IPS DF 4.7 (cell line): Measurements from ENCODE around the gene ZNF747.

Experiments used
- DNase-seq: peaks from one replicate; pipeline ENCODE4 v3.0.0-alpha.2; 2013; ENCODE audit warnings: low spot score; ENCODE audit errors: extremely low read depth

The ZNF747 gene

DNA sequence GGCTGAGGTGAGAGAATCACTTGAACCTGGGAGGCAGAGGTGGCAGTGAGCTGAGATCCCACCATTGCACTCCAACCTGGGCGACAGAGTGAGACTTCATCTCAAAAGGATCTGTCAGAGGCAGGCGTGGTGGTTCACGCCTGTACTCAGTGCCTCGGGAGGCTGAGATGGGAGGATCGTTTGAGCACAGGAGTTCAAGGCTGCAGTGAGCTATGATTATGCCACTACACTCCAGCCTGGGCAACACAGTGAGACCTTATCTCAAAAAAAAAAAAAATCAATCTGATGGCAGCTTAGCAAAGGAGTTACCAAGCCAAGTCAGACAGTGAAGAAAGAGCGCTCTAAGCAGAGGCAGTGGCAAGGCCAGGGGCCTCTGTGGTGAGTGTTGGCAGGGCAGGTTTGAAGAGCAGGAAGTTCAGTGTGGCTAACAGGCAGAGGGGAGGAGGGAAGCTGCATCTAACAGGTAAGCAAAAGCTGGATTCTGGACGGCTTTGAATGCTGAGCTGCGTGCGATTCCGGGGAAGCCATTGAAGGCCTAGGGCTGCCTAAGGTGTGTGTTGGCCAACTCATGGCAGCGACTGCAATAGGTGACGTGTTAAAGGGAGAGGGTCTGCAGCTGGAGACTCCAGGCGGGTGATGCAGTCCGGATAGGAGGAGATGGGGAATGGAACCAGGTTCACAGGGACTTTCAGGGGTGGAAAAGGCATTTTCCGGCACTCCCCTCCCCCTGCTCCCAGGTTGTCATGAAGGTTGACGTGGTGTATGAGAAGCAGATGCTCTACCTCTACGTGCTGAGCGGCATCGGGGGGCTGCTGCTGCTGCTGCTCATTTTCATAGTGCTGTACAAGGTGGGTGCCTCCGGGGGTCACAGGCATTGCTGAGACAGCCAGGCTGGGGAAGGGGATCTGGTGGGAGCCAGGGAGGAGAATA lies 15.3 kb downstream of the ZNF747 start:
- no peak for DNase-seq

DNA sequence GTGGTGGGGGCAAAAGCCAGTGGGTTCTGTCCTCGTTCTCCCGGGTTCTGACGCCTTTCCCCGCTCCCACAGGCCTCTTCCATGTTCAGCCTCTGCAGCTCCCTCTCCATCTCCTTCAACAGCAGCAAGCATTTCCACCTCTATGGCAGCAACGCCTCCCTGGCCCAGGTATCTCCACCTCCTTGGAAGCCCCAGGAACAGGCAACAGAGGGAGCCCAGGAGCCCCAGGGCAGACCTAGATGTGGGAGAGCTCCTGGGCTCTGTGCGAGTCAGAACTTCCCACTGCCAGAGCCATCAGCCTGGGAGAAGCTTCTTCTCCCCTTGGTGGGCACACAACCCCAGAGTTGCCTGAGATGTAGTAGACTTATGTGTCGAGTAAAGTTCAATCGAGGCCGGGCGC lies 16.1 kb downstream of the ZNF747 start:
- no peak for DNase-seq

DNA sequence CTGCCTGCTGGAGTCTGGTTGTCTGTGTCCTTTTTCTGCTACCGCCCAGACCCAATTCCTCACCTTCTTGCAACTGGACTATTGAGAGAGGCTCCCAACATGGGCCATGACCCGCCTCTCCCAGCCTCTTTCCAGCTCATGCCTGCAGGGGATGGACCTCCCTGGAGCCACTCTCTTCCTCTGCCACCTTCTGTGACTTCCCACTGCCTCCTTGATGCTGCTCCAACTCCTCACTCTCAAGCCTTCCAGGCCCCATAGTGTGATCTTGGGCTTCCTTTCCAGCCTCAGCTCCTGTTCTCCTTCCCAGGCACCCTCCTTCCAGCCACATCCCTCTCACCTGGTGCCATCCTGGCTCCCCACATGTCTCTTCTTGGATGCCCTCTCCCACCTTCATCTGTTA lies 19.4 kb downstream of the ZNF747 start:
- DNase-seq, result no peak

DNA sequence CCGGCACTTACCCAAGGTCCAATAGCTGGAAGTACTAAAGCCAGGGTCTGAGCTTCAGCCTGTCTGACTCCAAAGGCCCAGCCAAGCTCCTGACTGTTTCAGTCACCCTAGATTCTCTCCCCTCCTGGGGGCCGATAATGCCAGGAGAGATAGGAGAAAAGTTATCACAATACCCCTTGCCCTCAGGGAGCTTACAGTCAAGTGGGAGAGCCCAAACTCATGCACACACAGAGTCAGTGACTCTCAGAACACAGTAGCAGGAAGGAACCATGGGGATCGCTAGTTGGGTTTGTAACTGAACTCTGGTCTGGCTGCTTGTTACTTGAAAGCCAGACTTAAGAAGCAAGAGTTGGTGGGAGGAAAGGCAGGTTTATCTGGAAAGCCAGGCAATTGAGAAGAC lies 23.1 kb downstream of the ZNF747 start:
- no peak for DNase-seq

DNA sequence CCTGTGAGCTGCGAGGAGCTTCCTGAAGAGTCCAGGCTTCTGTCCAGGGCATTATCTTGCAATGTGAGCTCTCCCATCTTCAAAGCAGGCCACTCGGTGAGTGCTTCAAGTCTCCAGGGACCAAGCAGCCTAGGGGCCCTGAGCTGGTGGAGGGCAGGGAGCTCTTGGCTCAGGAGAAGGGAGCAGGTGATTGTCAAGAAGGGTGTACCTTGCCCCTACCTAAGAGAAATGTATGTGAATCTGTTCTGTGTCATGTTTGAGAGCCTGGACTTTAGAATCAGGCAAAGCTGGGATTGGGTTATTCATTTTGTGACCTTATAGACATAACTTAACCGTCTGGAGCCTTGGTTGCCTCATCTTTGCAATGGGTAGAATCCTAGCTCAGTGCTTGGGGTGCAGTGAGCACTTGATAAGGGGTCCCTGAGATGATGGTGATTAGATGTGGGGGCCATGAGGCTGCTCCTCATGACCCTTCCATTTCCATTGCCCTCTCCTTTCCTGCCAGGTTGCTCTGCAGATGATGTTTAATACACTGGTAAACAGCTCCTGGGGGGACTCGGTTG lies 24.2 kb downstream of the ZNF747 start:
- no peak for DNase-seq

DNA sequence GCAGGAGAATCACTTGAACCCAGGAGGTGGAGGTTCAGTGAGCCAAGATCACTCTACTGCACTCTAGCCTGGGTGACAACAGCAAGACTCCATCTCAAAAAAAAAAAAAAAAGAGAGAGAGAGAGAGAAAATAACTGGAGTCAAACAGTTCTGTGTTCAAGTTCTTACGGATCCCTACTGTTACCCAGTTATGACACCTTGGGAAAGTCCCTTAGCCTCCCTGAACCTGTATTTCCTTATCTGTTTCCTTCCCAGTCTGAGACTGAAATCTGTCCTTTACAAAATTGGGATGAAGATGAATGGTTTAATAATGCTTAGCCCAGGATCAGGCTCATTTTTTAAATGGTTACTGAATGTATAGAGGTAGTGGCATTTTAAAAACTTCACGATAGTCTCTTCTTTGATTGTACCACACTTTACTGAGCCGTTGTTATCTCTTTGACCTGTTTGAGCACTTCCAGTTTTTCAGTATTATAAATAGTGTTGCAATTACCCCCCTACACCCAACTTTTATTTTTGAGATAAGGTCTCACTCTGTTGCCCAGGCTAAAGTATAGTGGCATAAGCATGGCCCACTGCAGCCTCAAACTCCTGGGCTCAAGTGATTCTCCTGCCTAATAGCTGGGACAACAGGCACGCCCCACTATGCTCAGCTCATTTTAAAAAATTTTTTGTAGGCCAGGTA lies 25.4 kb downstream of the ZNF747 start:
- no peak for DNase-seq

DNA sequence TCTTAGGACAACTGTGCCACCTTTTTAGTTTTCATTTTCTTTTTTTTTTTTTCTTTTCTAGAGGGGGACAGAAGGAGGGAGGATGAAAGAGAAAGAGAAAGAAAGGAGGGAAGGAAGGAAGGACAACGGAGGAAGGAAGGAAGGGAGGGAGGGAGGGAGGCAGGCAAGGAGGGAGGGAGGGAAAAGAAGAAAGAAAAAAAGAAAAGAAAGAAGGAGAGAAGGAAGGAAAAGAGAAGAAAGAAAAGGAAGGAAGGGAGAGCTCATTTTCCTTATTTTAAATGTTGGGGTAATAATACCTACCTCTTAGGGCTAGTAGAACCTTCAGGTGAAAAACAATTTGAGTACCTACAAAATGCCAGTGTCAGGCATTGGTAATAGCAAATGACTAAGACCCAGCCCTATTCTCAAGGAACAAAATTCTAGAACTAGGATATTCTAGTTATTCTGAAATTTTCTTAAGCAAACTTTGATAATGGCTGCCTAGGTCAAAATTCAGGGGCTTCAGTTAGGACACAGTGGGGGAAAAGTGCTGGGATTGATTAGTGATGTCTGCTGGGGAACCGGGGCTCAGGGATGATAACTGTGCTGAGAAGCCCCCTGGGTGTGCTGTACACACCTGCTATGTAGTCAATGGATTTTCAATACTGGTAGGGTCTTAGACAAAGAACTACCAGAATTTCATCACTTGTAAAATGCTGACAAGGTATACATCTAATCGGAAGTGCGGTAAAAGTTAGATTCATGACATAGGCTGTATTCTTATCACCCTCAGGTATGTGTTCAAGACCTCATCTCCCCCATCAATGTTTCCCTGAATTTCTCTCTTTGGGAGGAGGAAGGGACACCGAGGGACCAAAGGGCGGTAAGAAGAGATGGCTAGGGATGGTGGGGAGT lies 31.0 kb downstream of the ZNF747 start:
- no peak for DNase-seq

DNA sequence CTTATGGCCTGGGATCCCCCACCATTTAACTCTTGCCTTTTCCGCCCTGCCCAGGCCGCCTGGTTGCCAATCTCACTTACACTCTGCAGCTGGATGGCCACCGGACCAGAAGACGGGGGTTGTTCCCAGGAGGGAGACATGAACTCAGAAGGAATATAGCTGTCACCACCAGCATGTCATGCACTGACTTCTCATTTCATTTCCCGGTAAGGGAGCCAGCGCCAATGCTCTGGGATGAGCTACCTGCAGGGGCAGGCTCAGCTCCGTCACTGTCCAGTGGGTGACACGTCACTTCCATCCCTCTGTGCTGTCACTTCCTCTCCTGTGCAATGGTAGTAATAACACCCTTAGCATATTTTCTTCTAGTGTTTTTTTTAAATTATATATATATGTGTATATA lies 35.4 kb downstream of the ZNF747 start:
- DNase-seq, result no peak

DNA sequence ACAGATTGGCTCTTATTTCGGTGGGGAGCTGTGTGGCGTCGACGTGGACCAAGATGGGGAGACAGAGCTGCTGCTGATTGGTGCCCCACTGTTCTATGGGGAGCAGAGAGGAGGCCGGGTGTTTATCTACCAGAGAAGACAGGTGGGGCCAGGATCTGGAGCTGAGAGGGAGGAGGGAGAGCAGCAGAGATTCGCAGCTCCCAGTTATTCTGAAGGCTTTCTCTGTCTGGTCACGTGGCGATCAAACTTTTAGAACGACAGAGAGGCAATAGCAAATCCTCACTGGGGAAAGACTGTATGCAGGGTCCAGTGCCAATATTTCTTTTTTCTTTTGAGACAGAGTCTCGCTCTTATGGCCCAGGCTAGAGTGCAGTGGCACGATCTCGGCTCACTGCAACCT lies 39.9 kb downstream of the ZNF747 start:
- DNase-seq, result no peak

DNA sequence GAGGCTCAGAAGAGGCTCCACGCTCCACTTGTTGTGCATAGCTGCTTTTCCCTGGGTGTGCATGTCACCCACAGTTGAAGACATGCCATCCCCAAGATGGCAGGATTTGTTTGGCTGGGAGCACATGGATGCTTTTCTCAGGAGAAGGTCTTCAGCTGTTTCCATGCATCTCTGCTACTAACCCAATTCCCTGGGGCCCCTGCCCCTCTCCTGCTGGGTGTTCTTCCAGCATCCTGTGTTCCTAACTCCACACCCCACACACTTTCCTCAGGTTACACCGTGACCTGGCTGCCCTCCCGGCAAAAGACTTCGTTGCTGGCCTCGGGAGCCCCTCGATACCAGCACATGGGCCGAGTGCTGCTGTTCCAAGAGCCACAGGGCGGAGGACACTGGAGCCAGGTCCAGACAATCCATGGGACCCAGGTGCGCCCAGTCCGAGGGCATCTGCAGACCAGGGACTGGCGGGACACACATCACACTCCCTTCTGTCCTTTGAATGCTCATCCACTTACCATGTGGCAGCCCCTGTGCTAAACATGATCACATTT lies 40.6 kb downstream of the ZNF747 start:
- no peak for DNase-seq

DNA sequence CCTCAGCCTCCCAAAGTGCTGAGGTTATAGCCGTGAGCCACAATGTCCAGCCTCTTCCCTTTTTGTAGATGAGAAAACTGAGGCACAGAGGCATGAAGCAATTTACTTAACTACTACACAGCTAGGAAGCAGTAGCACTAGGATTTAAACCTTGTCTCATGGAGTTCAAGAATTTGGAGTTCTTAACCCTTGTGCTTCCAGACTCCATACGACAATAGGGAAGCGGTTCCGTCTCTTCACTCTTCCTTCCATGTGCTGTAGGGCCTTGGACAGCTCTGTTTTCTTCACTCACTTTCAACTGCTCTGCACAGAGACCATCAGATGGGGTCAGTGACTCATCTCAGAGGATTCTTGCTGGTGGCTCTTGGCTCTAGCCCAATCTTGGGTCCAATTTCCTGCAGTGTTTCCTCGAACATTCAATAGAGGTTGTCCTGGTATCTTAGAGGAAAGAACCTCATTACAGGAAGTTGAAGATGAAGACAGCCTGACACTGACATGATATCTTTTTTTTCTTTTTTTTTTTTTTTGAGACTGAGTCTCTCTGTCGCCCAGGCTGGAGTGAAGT lies 42.8 kb downstream of the ZNF747 start:
- DNase-seq, result no peak

DNA sequence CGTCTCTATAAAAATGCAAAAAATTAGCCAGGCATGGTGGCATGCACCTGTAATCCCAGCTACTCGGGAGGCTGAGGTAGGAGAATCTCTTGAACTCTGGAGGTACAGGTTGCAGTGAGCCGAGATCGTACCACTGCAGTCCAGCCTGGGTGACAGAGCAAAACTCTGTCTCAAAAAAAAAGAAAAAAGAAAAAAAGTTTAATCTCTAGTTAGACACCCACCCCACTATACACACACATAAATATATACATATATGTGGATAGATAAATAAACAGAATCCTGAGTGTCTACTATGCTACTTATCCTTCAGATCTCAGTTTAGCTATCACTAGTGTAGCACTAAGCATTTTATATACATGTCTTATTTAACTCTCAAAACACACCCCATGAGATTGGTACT lies 43.4 kb downstream of the ZNF747 start:
- no peak for DNase-seq

DNA sequence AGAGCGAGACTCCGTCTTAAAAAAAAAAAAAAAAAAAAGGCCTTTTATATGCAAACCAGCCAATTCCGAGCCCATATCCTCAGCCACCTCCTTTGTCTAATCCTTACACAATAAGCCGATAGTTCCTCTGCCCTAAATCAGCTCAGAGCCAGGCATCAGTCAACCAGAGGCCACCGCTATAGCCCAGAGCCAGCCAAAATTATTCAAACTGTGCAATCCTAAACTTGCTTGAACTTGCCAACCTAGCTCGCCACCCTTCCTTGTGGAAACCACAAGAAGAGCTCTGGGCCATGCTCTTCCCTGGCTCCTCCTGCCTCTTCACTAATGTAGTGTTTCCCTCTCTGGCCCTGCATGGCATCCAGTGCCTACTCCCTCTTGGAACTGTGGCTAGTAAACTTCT lies 44.4 kb downstream of the ZNF747 start:
- DNase-seq, result no peak

DNA sequence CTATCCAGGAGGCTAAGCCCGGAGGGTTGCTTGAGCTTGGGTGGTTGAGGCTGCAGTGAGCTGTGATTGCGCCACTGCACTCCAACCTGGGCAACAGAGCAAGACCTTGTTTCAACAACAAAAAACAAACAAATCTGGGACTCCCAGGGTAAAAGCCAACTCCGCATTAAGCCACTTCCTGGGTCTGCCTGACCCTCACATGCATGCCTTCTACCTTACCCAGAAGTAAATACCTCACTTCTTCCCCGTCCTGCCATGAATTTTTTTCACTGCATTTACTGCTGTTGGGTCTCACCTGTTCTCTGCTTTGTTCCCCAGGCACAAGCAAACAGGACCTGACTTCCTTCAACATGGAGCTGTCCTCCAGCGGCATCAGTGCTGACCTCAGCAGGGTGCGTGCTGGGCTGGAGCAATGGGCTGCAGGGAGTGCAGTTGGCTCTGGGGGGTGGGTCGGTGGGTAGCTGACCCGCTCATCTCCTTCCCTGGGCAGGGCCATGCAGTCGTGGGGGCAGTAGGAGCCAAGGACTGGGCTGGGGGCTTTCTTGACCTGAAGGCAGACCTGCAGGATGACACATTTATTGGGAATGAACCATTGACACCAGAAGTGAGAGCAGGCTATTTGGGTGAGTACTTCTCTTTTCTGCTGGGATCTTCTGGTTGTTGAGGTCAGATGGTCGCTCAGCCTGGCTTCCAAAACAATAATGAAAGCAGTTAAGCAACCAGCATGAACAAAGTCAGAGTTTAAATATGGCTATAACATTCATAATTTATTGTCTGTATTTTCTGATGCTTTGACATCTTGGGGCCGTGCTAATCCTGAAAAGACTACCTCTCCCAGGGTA lies 45.7 kb downstream of the ZNF747 start:
- DNase-seq, result no peak

DNA sequence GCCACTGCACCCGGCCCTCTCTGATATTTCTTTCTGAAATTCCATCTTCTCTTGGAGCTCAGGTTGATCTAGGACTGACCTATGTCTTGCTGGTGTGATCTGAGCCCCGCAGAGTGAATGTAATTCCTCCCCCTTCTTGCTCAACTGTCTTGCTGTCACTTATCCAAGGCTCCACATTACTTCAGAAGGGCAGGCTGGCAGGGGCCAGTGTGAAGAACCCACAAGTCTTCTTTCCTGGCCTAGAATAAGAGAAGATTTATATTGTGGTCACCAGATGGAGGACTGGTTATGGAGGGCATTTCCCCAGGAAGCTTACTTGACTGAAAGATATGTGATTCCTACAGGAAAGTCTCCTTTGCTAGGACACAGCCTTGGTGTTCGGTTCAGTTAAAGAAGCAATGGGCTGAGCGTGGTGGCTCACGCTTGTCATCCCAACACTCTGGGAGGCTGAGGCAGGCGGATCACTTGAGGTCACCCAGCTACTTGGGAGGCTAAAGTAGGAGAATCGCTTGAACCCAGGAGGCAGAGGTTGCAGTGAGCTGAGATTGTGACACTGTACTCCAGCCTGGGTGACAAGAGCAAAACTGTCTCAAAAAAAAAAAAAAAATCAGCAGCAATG lies 48.7 kb downstream of the ZNF747 start:
- DNase-seq, result no peak

DNA sequence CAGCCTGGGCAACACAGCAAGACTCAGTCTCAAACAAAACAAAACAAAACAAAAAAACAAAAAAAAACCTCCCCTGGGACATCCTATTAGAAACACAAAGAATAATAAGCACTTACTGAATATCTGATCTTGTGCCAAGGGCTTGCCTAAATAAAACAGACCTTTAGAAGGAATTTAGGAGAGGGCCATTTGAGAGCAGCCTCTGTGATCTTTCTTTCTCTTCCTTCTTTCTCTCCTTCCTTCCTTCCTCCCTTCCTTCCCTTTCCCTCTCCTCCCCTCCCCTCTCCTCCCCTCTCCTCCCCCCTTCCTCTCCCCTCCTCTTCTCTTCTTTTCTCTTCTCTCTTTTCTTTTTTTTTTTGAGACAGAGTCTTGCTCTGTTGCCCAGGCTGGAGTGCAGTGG lies 49.8 kb downstream of the ZNF747 start:
- no peak for DNase-seq

DNA sequence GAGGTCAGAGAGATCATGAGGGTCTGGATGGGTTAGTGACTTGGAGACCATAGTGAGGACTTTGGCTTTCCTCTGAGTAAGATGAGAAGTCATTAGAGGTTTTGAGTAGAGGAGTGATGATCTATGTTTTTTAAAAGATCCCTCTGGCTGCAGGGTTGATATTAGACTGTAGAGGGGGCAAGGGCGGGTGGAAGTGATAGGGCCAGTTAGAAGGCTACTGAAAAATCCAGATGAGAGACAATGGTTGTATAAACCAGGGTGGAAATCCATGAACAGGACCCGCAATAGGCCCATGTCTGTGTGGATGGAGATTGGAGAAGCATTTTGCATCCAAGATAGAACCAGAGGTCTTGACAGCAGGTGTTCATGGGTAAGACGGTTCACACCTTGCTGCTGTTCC lies 52.3 kb downstream of the ZNF747 start:
- no peak for DNase-seq

DNA sequence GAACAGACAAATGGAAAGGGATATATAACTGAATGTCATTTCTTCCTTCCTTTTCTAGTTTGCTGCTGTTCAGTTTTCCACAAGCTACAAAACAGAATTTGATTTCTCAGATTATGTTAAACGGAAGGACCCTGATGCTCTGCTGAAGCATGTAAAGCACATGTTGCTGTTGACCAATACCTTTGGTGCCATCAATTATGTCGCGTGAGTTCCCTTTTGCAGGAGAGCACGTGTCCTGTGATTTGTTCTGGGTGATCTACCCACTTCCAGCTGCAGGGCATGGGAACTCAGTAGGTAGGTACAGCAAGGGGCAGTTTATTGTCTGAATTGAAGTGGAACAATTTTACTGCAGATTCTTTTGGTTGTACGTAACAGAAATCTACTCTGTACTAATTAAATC lies 53.3 kb downstream of the ZNF747 start:
- no peak for DNase-seq
